DOHH2 (cell line): ENCODE results near the gene LRRC4C.

Experiments used
- H3F3A ChIP-seq: fragments of 200-600 bp; sonication (generic), shearing (Covaris generic); 2 replicates; pipeline ENCODE4 v1.6.0; 2016; ENCODE audit warnings: antibody characterized with exemption, mild to moderate bottlenecking; ENCODE audit not compliant: control insufficient read depth, insufficient read depth
- H3K27ac ChIP-seq: fragments of 200-600 bp; sonication (generic); 2 replicates; pipeline ENCODE4 v1.5.1; 2014; ENCODE audit warnings: low read depth, mild to moderate bottlenecking, low read length, moderate library complexity
- H3K27me3 ChIP-seq: fragments of 200-600 bp; sonication (generic); 2 replicates; pipeline ENCODE4 v1.6.1; 2014; ENCODE audit warnings: mild to moderate bottlenecking, low read length, mixed read lengths; ENCODE audit not compliant: control insufficient read depth
- H3K36me3 ChIP-seq: fragments of 200-600 bp; sonication (generic); 2 replicates; pipeline ENCODE4 v1.6.1; 2014; ENCODE audit warnings: mild to moderate bottlenecking, low read length, moderate library complexity, mixed read lengths; ENCODE audit not compliant: control insufficient read depth
- H3K4me1 ChIP-seq: fragments of 200-600 bp; sonication (generic); 2 replicates; pipeline ENCODE4 v1.6.1; 2014; ENCODE audit warnings: mild to moderate bottlenecking, low read length, mixed read lengths; ENCODE audit not compliant: control insufficient read depth
- H3K4me2 ChIP-seq: fragments of 200-600 bp; sonication (generic); 2 replicates; pipeline ENCODE4 v1.6.0; 2014; ENCODE audit warnings: mild to moderate bottlenecking, low read length, moderate library complexity
- H3K4me3 ChIP-seq: fragments of 200-600 bp; sonication (generic); 2 replicates; pipeline ENCODE4 v1.5.1; 2014; ENCODE audit warnings: mild to moderate bottlenecking, low read length, mixed read lengths
- H3K79me2 ChIP-seq: fragments of 200-600 bp; sonication (generic); 2 replicates; pipeline ENCODE4 v1.6.1; 2014; ENCODE audit warnings: mild to moderate bottlenecking, low read length, mixed read lengths; ENCODE audit not compliant: control insufficient read depth
- H3K9me2 ChIP-seq: fragments of 200-600 bp; sonication (generic); replicated peaks from 2 replicates; pipeline ENCODE4 v1.6.1; 2014; ENCODE audit warnings: mild to moderate bottlenecking, low read length, mixed read lengths; ENCODE audit not compliant: control insufficient read depth
- H3K9me3 ChIP-seq: fragments of 200-600 bp; sonication (generic); 2 replicates; pipeline ENCODE4 v1.6.1; 2014; ENCODE audit warnings: antibody characterized with exemption, low read length, mixed read lengths; ENCODE audit not compliant: control insufficient read depth, insufficient read depth
- H4K20me1 ChIP-seq: fragments of 200-600 bp; sonication (generic); 2 replicates; pipeline ENCODE4 v1.6.0; 2014; ENCODE audit warnings: low read depth, mild to moderate bottlenecking, antibody characterized with exemption, low read length, moderate library complexity; ENCODE audit not compliant: control insufficient read depth, insufficient read depth
- EZH2phosphoT487 ChIP-seq: fragments of 200-600 bp; sonication (generic); IDR thresholded peaks from 2 replicates; pipeline ENCODE4 v1.6.1; 2017; ENCODE audit warnings: borderline replicate concordance, mild to moderate bottlenecking, antibody characterized with exemption, low read length, moderate library complexity, mixed read lengths
- TF ChIP-seq, protein P1 (sequence below): fragments of 200-600 bp; sonication (generic); IDR thresholded peaks from one replicate; pipeline ENCODE4 v1.5.1; 2014; ENCODE audit warnings: antibody characterized with exemption, mild to moderate bottlenecking, low read depth, low read length; ENCODE audit not compliant: poor library complexity, severe bottlenecking

The LRRC4C gene

GRCh38 chr11:40104941-40105550 lies 1354.4 kb downstream of the LRRC4C start:
- no peaks in the 10 kb centered on the region for H3K79me2 ChIP-seq
- no peaks in the 10 kb centered on the region for H3K27me3 ChIP-seq
- no peak overlapping the region for H3K4me2 ChIP-seq
- TF ChIP-seq, protein P1, sequence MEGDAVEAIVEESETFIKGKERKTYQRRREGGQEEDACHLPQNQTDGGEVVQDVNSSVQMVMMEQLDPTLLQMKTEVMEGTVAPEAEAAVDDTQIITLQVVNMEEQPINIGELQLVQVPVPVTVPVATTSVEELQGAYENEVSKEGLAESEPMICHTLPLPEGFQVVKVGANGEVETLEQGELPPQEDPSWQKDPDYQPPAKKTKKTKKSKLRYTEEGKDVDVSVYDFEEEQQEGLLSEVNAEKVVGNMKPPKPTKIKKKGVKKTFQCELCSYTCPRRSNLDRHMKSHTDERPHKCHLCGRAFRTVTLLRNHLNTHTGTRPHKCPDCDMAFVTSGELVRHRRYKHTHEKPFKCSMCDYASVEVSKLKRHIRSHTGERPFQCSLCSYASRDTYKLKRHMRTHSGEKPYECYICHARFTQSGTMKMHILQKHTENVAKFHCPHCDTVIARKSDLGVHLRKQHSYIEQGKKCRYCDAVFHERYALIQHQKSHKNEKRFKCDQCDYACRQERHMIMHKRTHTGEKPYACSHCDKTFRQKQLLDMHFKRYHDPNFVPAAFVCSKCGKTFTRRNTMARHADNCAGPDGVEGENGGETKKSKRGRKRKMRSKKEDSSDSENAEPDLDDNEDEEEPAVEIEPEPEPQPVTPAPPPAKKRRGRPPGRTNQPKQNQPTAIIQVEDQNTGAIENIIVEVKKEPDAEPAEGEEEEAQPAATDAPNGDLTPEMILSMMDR: no peak
- TF ChIP-seq EZH2phosphoT487: no peak
- H3K27ac ChIP-seq: no peak overlapping the region
- H4K20me1 ChIP-seq: no peaks in the 10 kb centered on the region
- H3F3A ChIP-seq: no peaks in the 10 kb centered on the region
- no peak overlapping the region for H3K4me3 ChIP-seq
- no peaks in the 10 kb centered on the region for H3K36me3 ChIP-seq
- no peaks in the 10 kb centered on the region for H3K9me3 ChIP-seq
- no peaks in the 10 kb centered on the region for H3K4me1 ChIP-seq
- H3K9me2 ChIP-seq: no peaks in the 10 kb centered on the region

DNA sequence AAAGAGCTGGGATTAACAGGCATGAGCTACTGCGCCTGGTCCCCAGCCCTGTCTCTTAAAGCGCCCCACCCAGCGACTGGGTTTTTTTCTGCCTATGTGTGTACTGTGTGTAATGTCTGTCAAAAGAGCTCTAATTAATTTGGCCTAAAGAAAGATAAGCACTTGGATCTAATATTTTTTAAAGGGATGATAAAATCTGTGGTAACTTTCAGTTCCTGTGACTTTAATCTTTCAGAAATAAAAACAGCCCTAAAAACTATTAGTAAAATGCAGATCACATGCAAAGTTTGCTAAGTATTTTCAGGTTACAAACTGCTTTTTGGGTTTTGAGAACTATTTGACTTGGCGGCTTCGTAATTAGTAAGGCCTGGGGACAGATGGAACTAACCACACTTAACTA lies 1358.7 kb downstream of the LRRC4C start:
- H3K9me3 ChIP-seq: no peaks in the 10 kb centered on the region
- H3K27me3 ChIP-seq: no peaks in the 10 kb centered on the region
- no peaks in the 10 kb centered on the region for H3K36me3 ChIP-seq
- H3K9me2 ChIP-seq: no peaks in the 10 kb centered on the region
- TF ChIP-seq, protein P1: no peak
- no peak for TF ChIP-seq EZH2phosphoT487
- no peak overlapping the region for H3K4me3 ChIP-seq
- no peak overlapping the region for H3K27ac ChIP-seq
- H3K4me2 ChIP-seq: no peak overlapping the region
- no peaks in the 10 kb centered on the region for H3K79me2 ChIP-seq
- H3K4me1 ChIP-seq: no peaks in the 10 kb centered on the region
- no peaks in the 10 kb centered on the region for H4K20me1 ChIP-seq
- no peaks in the 10 kb centered on the region for H3F3A ChIP-seq

GRCh38 chr11:40100162-40100553 lies 1359.3 kb downstream of the LRRC4C start:
- no peaks in the 10 kb centered on the region for H3F3A ChIP-seq
- H3K27me3 ChIP-seq: no peaks in the 10 kb centered on the region
- no peak overlapping the region for H3K4me2 ChIP-seq
- H3K79me2 ChIP-seq: no peaks in the 10 kb centered on the region
- no peaks in the 10 kb centered on the region for H3K36me3 ChIP-seq
- H4K20me1 ChIP-seq: no peaks in the 10 kb centered on the region
- H3K4me1 ChIP-seq: no peaks in the 10 kb centered on the region
- no peaks in the 10 kb centered on the region for H3K9me3 ChIP-seq
- no peaks in the 10 kb centered on the region for H3K9me2 ChIP-seq
- no peak overlapping the region for H3K27ac ChIP-seq
- TF ChIP-seq, protein P1: no peak
- no peak for TF ChIP-seq EZH2phosphoT487
- H3K4me3 ChIP-seq: no peak overlapping the region
